Memory B cell (primary cell): ENCODE data around the gene DLGAP4.

ENCODE experiments used
- ATAC-seq: fragments of 150-1000 bp; cut with Tn5 transposase; 2 replicates; pipeline ENCODE4 v1.10.0; 2021; ENCODE audit warnings: low read depth, mild to moderate bottlenecking, moderate library complexity
- DNase-seq, 2 donors: peaks; one replicate each; pipeline ENCODE4 v3.0.0; 2022; ENCODE audit warnings: low spot score in 2 of 2
- H3K27ac Mint-ChIP-seq: one replicate; pipeline ENCODE4 v1.8.0; 2022; ENCODE audit warnings: mild to moderate bottlenecking, moderate library complexity, mixed read lengths
- H3K27me3 Mint-ChIP-seq: one replicate; pipeline ENCODE4 v1.8.0; 2022; ENCODE audit warnings: mixed read lengths
- H3K36me3 Mint-ChIP-seq: one replicate; pipeline ENCODE4 v1.8.0; 2022; ENCODE audit warnings: mild to moderate bottlenecking, mixed read lengths
- H3K4me1 Mint-ChIP-seq: one replicate; pipeline ENCODE4 v1.8.0; 2022; ENCODE audit warnings: mixed read lengths
- H3K4me3 Mint-ChIP-seq: one replicate; pipeline ENCODE4 v1.8.0; 2022; ENCODE audit warnings: mild to moderate bottlenecking, moderate library complexity, mixed read lengths
- H3K9me3 Mint-ChIP-seq: one replicate; pipeline ENCODE4 v1.8.0; 2022; ENCODE audit warnings: mixed read lengths

The DLGAP4 gene

DNA sequence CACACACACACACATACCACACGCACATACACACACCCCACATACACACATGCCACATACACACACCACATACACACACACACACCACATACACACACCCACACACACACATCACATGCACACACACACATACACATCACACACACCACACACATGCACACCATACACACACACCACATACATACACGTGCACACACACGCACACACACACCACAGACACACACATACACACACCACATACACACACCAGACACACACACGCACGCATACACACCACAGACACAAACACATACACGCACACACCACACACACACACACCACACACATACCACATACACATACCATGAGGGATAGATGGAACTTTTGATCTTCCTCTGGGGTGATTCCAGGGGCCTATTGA, 90.2 kb downstream of the DLGAP4 start:
- Mint-ChIP-seq H3K4me3 (no peak overlapping the region), H3K27me3 (peaks cover 25% of the 10 kb centered on the region), H3K4me1 (peaks cover 4% of the 10 kb centered on the region), H3K36me3 (no peaks in the 10 kb centered on the region), H3K9me3 (no peaks in the 10 kb centered on the region), H3K27ac (no peak overlapping the region)
- DNase-seq = no peak
- no peak for ATAC-seq

- H3K27me3 Mint-ChIP-seq = peaks cover 30% of the 10 kb centered on the region
- H3K4me3 Mint-ChIP-seq = no peak overlapping the region
- no peak for DNase-seq
- H3K9me3 Mint-ChIP-seq = no peaks in the 10 kb centered on the region
- peaks cover 4% of the 10 kb centered on the region for H3K4me1 Mint-ChIP-seq
- no peak for ATAC-seq
- no peak overlapping the region for H3K27ac Mint-ChIP-seq
- no peaks in the 10 kb centered on the region for H3K36me3 Mint-ChIP-seq
These were observed 90.9 kb downstream of the DLGAP4 start for GRCh38 chr20:36396847-36397630.

GRCh38 chr20:36398515-36398914, 92.4 kb downstream of the DLGAP4 start:
- no peak for ATAC-seq

GRCh38 chr20:36399147-36399968, 93.2 kb downstream of the DLGAP4 start:
- DNase-seq = peak in 1 of 2 donors; percentile 17
- Mint-ChIP-seq H3K9me3 (no peaks in the 10 kb centered on the region), H3K27ac (no peak overlapping the region), H3K4me1 (peaks cover 4% of the 10 kb centered on the region), H3K4me3 (no peak overlapping the region), H3K27me3 (peaks cover 27% of the 10 kb centered on the region), H3K36me3 (no peaks in the 10 kb centered on the region)
- peak; percentile 72 for ATAC-seq

More at GRCh38 chr20:36398515-36398914, 92.4 kb downstream of the DLGAP4 start:
- H3K36me3 Mint-ChIP-seq = no peaks in the 10 kb centered on the region
- H3K27ac Mint-ChIP-seq = no peak overlapping the region
- no peak for DNase-seq
- H3K27me3 Mint-ChIP-seq = peaks cover 30% of the 10 kb centered on the region
- peaks cover 4% of the 10 kb centered on the region for H3K4me1 Mint-ChIP-seq
- no peak overlapping the region for H3K4me3 Mint-ChIP-seq
- H3K9me3 Mint-ChIP-seq = no peaks in the 10 kb centered on the region

DNA sequence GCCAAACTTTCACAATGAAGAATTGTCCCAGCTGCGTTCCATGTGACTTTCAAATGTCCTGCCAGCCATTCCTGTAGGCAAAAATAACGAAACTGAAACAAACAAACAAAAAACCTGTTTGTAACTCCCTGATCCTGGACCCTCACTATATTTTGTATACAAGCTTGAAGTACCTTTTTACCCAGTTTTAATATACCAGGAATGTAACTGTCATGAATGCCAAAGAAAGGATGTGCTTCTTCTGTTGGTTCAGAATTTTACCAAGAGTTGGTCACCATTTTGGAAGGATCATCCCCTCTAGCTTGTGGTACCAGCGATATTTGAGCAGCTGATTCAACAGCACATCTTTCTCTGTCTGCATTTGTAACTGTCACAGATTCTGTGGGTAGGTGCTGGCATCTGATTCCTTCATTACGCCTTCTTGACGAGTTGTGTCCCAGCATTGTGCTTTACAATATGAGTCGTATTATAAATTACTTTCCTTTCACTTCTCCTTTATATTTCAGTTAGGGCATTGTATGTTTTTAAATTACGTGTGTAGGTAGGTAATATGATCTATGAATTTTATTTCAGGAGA, 93.9 kb downstream of the DLGAP4 start:
- H3K27me3 Mint-ChIP-seq = peaks cover 24% of the 10 kb centered on the region
- no peak for DNase-seq
- H3K27ac Mint-ChIP-seq = no peak overlapping the region
- ATAC-seq = no peak
- no peaks in the 10 kb centered on the region for H3K9me3 Mint-ChIP-seq
- H3K4me1 Mint-ChIP-seq = peaks cover 4% of the 10 kb centered on the region
- H3K4me3 Mint-ChIP-seq = peak overlapping the region; percentile 7
- no peaks in the 10 kb centered on the region for H3K36me3 Mint-ChIP-seq

DNA sequence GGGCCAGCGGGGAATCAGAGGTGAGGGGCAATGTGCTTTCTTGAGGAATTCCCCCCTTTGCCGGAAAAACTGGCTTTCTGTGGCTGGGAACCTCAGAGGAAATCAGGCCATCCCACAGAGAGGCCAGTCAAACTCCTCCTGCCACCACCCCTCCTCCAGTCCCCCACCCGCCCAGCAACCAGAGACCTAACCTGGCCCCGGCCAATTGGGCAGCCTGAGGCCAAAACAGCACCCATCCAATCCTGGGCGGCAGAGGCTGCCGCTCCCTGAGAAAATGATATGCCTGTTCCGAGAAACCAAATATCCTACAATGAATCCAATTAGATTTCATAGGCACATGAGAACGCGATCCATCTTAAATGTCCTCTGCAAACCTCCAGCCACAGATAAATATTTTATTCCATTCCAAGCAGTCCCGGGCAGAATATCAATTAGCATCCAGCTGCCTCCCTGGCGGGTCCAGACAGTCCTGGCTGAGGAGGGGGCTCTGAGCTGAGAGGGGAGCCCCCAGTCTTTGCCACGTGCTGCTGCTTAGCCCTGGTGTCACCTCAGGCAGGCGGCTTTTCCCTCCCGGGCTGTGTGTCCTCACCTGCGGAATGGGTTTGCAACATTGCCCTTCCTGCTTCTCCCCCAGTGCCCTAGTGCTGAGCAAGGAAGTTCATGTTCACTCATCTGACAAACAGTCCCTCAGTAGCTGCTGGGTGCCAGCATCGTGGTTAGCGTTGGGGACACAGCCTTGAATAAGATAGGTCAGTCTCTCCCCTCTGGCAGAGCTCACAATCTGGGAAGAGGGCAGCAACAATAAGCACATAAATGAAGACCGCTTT, 95.0 kb downstream of the DLGAP4 start:
- H3K27me3 Mint-ChIP-seq = peaks cover 26% of the 10 kb centered on the region
- no peak overlapping the region for H3K27ac Mint-ChIP-seq
- H3K4me3 Mint-ChIP-seq = no peak overlapping the region
- H3K9me3 Mint-ChIP-seq = no peaks in the 10 kb centered on the region
- ATAC-seq (no peak), DNase-seq (no peak)
- no peaks in the 10 kb centered on the region for H3K36me3 Mint-ChIP-seq
- H3K4me1 Mint-ChIP-seq = peaks cover 4% of the 10 kb centered on the region

- no peak for DNase-seq
- ATAC-seq = peak; percentile 58
- Mint-ChIP-seq H3K4me3 (no peak overlapping the region), H3K27me3 (peaks cover 26% of the 10 kb centered on the region), H3K27ac (no peak overlapping the region), H3K4me1 (no peaks in the 10 kb centered on the region), H3K36me3 (no peaks in the 10 kb centered on the region), H3K9me3 (no peaks in the 10 kb centered on the region)
These were observed 96.6 kb downstream of the DLGAP4 start for GRCh38 chr20:36402708-36403107.

- no peak for DNase-seq
- H3K27ac Mint-ChIP-seq = no peak overlapping the region
- no peaks in the 10 kb centered on the region for H3K4me1 Mint-ChIP-seq
- no peaks in the 10 kb centered on the region for H3K36me3 Mint-ChIP-seq
- ATAC-seq = no peak
- H3K27me3 Mint-ChIP-seq = peaks cover 21% of the 10 kb centered on the region
- H3K9me3 Mint-ChIP-seq = no peaks in the 10 kb centered on the region
- no peak overlapping the region for H3K4me3 Mint-ChIP-seq
These were observed 98.4 kb downstream of the DLGAP4 start for GRCh38 chr20:36404435-36404978.

- Mint-ChIP-seq H3K9me3 (no peaks in the 10 kb centered on the region), H3K27me3 (peaks cover 23% of the 10 kb centered on the region), H3K4me1 (no peaks in the 10 kb centered on the region), H3K27ac (no peak overlapping the region), H3K36me3 (no peaks in the 10 kb centered on the region), H3K4me3 (no peak overlapping the region)
- DNase-seq = no peak
- no peak for ATAC-seq
These were observed 99.1 kb downstream of the DLGAP4 start for GRCh38 chr20:36405255-36405654.

DNA sequence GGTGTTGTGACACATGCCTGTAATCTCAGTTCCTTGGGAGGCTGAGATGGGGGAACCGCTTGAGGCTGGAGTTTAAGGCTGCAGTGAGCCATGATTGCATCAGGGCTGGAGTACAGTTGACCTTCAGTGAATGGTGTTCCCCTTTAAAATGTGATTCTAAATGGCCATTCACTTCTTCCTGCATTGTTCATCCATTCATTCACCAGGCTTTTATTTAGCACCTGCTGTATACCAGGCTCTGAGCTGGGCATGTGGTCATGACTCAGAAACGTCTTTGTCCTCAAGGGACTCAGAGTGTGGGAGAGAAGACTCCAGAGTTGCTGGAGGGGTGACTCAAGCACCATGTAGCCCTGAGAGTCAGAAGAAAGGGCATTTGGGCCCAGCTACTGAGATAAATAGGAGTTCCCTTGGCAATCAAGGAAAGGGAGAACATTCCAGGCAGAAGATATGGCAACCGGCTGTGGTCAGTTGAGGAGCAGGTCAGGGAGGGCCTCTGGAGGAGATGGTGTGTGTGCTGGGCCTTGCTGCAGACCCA, 101.1 kb downstream of the DLGAP4 start:
- Mint-ChIP-seq H3K4me3 (no peak overlapping the region), H3K4me1 (no peaks in the 10 kb centered on the region), H3K36me3 (no peaks in the 10 kb centered on the region), H3K27me3 (peaks cover 16% of the 10 kb centered on the region), H3K27ac (no peak overlapping the region), H3K9me3 (no peaks in the 10 kb centered on the region)
- DNase-seq = no peak
- ATAC-seq = no peak

- H3K9me3 Mint-ChIP-seq = no peaks in the 10 kb centered on the region
- no peak overlapping the region for H3K27ac Mint-ChIP-seq
- DNase-seq = no peak
- H3K36me3 Mint-ChIP-seq = no peaks in the 10 kb centered on the region
- H3K4me3 Mint-ChIP-seq = no peak overlapping the region
- H3K4me1 Mint-ChIP-seq = no peaks in the 10 kb centered on the region
- ATAC-seq = no peak
- peaks cover 13% of the 10 kb centered on the region for H3K27me3 Mint-ChIP-seq
These were observed 102.1 kb downstream of the DLGAP4 start for GRCh38 chr20:36408219-36408618.

- H3K27ac Mint-ChIP-seq = no peak overlapping the region
- no peak for DNase-seq
- no peak overlapping the region for H3K4me3 Mint-ChIP-seq
- H3K36me3 Mint-ChIP-seq = no peaks in the 10 kb centered on the region
- peaks cover 20% of the 10 kb centered on the region for H3K27me3 Mint-ChIP-seq
- no peaks in the 10 kb centered on the region for H3K9me3 Mint-ChIP-seq
- no peaks in the 10 kb centered on the region for H3K4me1 Mint-ChIP-seq
- ATAC-seq = no peak
These were observed 105.8 kb downstream of the DLGAP4 start for GRCh38 chr20:36411861-36412454.

DNA sequence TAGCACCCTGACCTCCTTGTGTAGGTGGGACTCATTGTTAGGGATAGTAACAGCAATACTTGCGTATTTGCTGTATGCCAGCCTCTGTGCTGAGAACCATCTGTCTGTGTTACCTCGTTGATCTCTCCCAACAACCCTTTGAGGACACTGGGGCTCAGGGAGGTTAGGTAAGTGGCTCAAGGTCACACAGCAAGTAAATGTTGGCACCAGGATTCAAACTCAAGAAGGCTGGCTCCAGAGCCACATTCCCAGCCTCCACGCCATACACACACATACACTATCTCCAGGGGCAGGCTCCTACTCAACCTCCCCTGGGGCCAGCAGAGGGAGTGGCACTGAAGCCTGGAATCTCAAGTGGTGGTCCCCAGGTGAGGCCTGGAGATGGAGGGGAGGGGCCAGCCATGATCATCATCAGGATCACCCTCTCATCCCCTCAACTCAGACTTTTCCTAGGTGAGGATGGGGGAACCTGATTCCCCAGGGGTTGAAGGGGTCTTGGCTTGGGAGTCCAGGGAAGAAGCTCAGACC, 109.4 kb downstream of the DLGAP4 start:
- no peak for ATAC-seq
- Mint-ChIP-seq H3K27me3 (peaks cover 19% of the 10 kb centered on the region), H3K4me1 (no peaks in the 10 kb centered on the region), H3K27ac (no peak overlapping the region), H3K36me3 (no peaks in the 10 kb centered on the region), H3K9me3 (no peaks in the 10 kb centered on the region), H3K4me3 (no peak overlapping the region)
- DNase-seq = no peak
